ENCODE measurements around the gene DUSP1.

The DUSP1 gene

DNA sequence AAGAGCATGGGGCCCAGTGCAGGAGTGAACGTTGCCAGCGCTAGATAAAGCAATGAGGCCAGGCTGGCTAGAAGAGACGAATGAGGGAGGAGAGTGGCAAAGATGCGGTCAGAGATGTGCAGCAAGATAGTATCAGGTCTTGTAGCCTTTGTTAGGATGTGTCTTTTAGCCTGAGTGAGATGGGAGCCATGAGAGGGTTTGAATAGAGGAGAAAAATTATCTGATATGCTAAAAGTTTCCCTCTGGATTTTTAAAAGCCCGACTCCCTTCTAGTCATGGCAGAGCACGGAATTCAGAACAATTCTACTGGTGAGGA, 12.2 kb downstream of the DUSP1 start:
- TF ChIP-seq, protein P1, sequence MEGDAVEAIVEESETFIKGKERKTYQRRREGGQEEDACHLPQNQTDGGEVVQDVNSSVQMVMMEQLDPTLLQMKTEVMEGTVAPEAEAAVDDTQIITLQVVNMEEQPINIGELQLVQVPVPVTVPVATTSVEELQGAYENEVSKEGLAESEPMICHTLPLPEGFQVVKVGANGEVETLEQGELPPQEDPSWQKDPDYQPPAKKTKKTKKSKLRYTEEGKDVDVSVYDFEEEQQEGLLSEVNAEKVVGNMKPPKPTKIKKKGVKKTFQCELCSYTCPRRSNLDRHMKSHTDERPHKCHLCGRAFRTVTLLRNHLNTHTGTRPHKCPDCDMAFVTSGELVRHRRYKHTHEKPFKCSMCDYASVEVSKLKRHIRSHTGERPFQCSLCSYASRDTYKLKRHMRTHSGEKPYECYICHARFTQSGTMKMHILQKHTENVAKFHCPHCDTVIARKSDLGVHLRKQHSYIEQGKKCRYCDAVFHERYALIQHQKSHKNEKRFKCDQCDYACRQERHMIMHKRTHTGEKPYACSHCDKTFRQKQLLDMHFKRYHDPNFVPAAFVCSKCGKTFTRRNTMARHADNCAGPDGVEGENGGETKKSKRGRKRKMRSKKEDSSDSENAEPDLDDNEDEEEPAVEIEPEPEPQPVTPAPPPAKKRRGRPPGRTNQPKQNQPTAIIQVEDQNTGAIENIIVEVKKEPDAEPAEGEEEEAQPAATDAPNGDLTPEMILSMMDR (IDR thresholded peaks at IDR 0.05; ENCODE audit: low read depth, low read length, missing control alignments), result no peak
- DNase-seq (ENCODE audit: low read depth), result no peak
- H3K4me3 ChIP-seq (ENCODE audit: low read depth, low read length), result no peak overlapping the region

DNA sequence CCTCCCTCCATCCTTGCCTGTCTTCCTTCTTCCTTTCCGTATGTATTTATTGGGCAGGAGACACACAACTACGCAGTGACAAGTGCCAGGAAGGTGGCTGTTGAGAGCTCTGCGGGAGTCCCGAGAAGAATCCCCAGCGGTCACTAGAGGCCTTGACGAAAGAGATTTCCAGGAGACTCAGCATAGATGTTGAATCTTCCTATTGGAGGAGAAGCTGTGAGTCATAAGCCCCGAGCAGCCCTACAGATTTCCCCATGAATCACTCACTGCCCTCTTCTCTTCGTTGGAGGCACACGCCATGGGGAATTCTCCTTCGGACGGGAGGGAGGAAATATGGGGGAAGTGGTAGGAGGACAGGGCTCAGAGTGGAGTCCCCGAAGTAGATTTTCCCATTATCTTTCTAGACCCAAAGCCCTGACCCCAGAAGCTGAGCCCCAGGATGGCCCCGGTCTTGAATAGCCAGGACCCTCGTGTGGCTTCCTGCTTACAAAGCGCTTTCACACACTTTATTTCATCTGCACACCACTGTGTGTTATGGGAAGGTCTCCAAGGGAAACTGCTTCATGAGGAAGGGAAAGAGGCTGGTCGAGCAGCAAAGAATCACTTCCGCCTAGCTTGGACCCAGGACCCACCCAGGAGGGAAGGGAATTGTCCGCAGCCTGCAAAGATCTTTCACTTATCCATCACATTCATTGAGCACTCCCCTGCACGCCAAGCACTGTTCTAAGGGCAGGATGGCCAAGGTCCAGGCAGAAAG, 12.7 kb downstream of the DUSP1 start:
- no peak for DNase-seq (ENCODE audit: low read depth)
- TF ChIP-seq, protein P1 (IDR thresholded peaks at IDR 0.05; ENCODE audit: low read depth, low read length, missing control alignments), result no peak
- no peak overlapping the region for H3K4me3 ChIP-seq (ENCODE audit: low read depth, low read length)

DNA sequence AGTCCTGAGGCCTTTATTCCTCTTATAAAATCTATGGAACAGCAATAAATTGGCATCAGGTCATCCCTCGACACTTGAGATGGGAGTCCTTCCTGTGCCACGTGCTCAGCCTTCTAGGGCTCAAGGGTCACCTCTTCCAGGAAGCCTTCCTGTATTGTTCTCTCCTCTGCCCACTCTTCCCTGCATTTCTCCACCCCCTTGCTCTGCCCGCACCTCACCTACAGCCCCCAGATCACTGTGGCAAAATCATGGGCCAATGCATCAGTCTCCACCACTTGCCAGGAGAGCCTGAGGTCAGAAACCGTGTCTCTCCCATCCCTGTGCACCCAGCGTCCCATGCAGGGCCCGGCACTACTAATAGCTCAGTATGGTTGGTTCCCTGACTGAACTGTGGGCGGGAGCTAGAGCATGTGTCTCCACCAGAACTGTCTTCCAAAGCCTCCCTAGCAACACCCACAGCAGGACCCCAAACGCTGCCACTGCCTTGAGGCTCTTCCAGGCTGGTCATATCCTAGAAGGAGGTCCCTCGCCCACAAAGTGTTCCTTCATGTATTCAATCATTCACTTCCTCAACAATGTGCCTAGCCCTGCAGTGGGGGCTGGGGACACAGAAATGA, 13.5 kb downstream of the DUSP1 start:
- TF ChIP-seq, protein P1 (IDR thresholded peaks at IDR 0.05; ENCODE audit: low read depth, low read length, missing control alignments), result no peak
- no peak for DNase-seq (ENCODE audit: low read depth)
- no peak overlapping the region for H3K4me3 ChIP-seq (ENCODE audit: low read depth, low read length)

DNA sequence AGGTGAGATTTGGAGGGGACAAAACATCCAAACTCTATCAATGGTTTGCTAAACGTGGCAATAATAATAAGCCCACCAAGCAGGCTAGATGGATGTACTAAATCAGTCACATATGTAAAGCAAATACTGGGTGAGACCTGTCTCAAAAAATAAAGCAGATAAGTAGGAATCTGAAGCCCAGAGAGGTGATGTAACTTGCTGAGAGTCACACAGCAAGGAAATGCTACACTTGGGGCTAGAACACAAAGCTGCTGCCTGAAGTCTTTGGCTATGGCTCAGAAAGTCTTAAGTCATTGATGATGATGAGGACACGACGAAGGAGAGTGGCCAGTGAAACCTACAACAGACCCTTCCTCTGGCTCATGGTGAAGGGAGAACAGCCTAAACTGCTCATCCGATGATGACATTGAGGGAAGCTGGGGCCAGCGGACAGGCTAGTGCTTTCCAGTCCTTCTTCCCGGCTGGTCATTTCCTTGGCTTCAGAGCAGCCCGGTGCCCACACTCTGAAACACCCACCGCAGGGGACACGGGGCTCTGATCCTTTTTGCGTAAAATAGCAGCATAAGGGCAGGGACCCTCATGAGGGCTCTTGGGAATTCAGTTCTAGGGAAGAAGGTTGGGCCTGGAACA, 14.1 kb downstream of the DUSP1 start:
- H3K4me3 ChIP-seq (ENCODE audit: low read depth, low read length), result no peak overlapping the region
- TF ChIP-seq, protein P1 (IDR thresholded peaks at IDR 0.05; ENCODE audit: low read depth, low read length, missing control alignments), result no peak
- no peak for DNase-seq (ENCODE audit: low read depth)

DNA sequence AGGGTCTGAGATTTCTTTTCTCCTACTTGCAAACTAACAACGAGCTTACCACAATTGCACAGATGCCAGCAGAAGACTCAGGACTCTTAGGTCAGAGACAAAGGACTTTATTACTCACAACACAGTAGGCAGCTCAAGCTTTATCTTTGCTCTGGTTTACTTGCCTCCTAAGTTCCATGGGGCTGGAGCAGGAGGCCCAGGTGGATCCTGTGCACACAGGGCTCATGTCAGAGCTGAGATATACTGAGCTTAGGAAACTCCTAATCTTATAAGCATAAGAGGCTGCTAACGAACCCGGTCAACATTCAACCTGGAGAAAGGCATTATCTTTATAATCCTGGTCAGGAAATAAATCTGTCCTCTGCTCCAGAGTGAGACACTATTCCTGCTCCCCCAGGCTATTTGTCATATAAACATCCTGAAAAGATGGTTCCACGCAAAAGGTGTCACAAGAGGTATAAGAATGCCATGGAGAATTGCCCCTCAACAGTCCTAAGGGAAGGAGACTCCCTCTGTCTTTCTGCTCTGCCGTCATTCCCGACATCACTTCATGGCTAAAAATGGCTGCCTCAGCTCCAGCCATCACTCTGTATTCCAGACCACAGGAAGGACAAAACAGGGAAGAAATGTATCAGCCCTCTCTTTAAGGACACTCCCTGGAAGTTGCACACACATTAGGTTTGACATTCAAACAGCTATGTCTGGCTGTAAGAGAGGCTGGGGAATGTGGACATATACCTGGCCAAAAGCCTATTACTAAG, 16.2 kb downstream of the DUSP1 start:
- TF ChIP-seq, protein P1 (IDR thresholded peaks at IDR 0.05; ENCODE audit: low read depth, low read length, missing control alignments), result no peak
- no peak overlapping the region for H3K4me3 ChIP-seq (ENCODE audit: low read depth, low read length)
- no peak for DNase-seq (ENCODE audit: low read depth)

DNA sequence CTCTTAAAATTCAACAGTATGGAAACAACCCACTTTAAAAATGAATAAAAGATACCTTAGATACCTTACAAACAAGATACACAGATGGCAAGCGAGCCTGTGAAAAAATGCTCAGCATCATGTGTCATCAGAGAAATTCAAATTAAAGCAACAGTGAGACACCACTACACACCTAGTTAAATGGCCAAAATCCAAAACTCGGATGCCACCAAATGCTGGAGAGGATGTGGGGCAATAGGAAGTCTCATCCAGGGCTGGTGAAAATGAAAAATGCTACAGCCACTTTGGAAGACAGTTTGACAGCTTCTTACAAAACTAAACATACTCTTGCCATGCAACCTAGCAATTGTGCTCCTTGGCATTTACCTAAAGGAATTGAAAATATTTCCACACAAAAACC, 17.9 kb downstream of the DUSP1 start:
- no peak overlapping the region for H3K4me3 ChIP-seq (ENCODE audit: low read depth, low read length)
- TF ChIP-seq, protein P1 (IDR thresholded peaks at IDR 0.05; ENCODE audit: low read depth, low read length, missing control alignments), result no peak
- DNase-seq (ENCODE audit: low read depth), result no peak

Data from GM12864 (cell line).